GM23338 (cell line): ENCODE results near the gene GPR119. TPM values are rescaled to one million over a fixed set of nuclear protein-coding genes. Genes with fewer than 3 reads are reported as not detected.

Source experiments
- ATAC-seq: fragments of 200-7000 bp; cut with Tn5 transposase; 3 replicates; pipeline ENCODE4 v1.9.1; 2020
- DNase-seq: peaks from one replicate; pipeline ENCODE4 v3.0.0-alpha.2; 2015; ENCODE audit warnings: low spot score
- H2AFZ ChIP-seq: fragments of 200-600 bp; sonication (generic); 2 replicates; pipeline ENCODE4 v1.8.0; 2016; ENCODE audit warnings: antibody characterized with exemption, mild to moderate bottlenecking, moderate library complexity
- H3F3A ChIP-seq: fragments of 200-600 bp; sonication (generic); replicated peaks from 2 replicates; pipeline ENCODE4 v1.8.0; 2017; ENCODE audit warnings: antibody characterized with exemption, mixed run types, low read depth
- H3K27ac ChIP-seq: fragments of 200-600 bp; sonication (generic); 2 replicates; pipeline ENCODE4 v1.6.1; 2016; ENCODE audit warnings: low read depth
- H3K27me3 ChIP-seq: fragments of 200-600 bp; sonication (generic); 2 replicates; pipeline ENCODE4 v1.8.0; 2016; ENCODE audit warnings: mild to moderate bottlenecking, mixed run types, moderate library complexity; ENCODE audit not compliant: insufficient read depth
- H3K36me3 ChIP-seq: fragments of 200-600 bp; sonication (generic); 2 replicates; pipeline ENCODE4 v1.8.0; 2016; ENCODE audit warnings: mild to moderate bottlenecking; ENCODE audit not compliant: insufficient read depth
- H3K4me1 ChIP-seq: fragments of 200-600 bp; sonication (generic); 2 replicates; pipeline ENCODE4 v1.8.0; 2016; ENCODE audit warnings: mild to moderate bottlenecking, moderate library complexity; ENCODE audit not compliant: insufficient read depth
- H3K4me2 ChIP-seq: fragments of 200-600 bp; sonication (generic); 2 replicates; pipeline ENCODE4 v1.7.1; 2017; ENCODE audit warnings: mixed run types
- H3K4me3 ChIP-seq: fragments of 200-600 bp; sonication (generic); 2 replicates; pipeline ENCODE4 v1.6.1; 2016; ENCODE audit warnings: mixed run types
- H3K79me2 ChIP-seq: fragments of 200-600 bp; sonication (generic); replicated peaks from 2 replicates; pipeline ENCODE4 v1.8.0; 2017; ENCODE audit warnings: mild to moderate bottlenecking; ENCODE audit not compliant: insufficient read depth
- H3K9me2 ChIP-seq: fragments of 200-600 bp; sonication (generic); 2 replicates; pipeline ENCODE4 v1.8.0; 2017; ENCODE audit not compliant: insufficient read depth
- H4K20me1 ChIP-seq: fragments of 200-600 bp; sonication (generic); replicated peaks from 2 replicates; pipeline ENCODE4 v1.8.0; 2017; ENCODE audit warnings: mild to moderate bottlenecking; ENCODE audit not compliant: insufficient read depth
- H3K27ac Mint-ChIP-seq: 2 replicates; pipeline ENCODE4 v1.8.0; 2020; ENCODE audit warnings: inconsistent platforms, mild to moderate bottlenecking, moderate library complexity, mixed read lengths
- H3K27me3 Mint-ChIP-seq: 3 replicates; pipeline ENCODE4 v1.8.0; 2022; ENCODE audit warnings: low read depth, mild to moderate bottlenecking, moderate library complexity, mixed read lengths, inconsistent platforms; ENCODE audit not compliant: insufficient read depth, poor library complexity
- H3K36me3 Mint-ChIP-seq: 3 replicates; pipeline ENCODE4 v1.8.0; 2021; ENCODE audit warnings: low read depth, mild to moderate bottlenecking, inconsistent platforms, moderate library complexity, mixed read lengths
- H3K4me1 Mint-ChIP-seq: 3 replicates; pipeline ENCODE4 v1.8.0; 2020; ENCODE audit warnings: mild to moderate bottlenecking, inconsistent platforms, mixed read lengths
- H3K4me3 Mint-ChIP-seq: 3 replicates; pipeline ENCODE4 v1.8.0; 2021; ENCODE audit warnings: moderate library complexity, mild to moderate bottlenecking, inconsistent platforms, mixed read lengths
- H3K9me3 Mint-ChIP-seq: 3 replicates; pipeline ENCODE4 v1.8.0; 2020; ENCODE audit warnings: moderate library complexity, mild to moderate bottlenecking, inconsistent platforms, mixed read lengths
- CREB1 ChIP-seq: fragments of 250-450 bp; sonication (Bioruptor Pico); IDR thresholded peaks from 2 replicates; pipeline ENCODE4 v1.5.0; 2020; ENCODE audit warnings: low read depth, mild to moderate bottlenecking, moderate library complexity
- EZH2 ChIP-seq: fragments of 200-600 bp; sonication (generic); IDR thresholded peaks from one replicate; pipeline ENCODE4 v1.8.0; 2017; ENCODE audit warnings: antibody characterized with exemption, mild to moderate bottlenecking, low read depth; ENCODE audit not compliant: unreplicated experiment
- EZH2phosphoT487 ChIP-seq: fragments of 200-600 bp; sonication (generic); IDR thresholded peaks from one replicate; pipeline ENCODE4 v1.8.1; 2018; ENCODE audit warnings: antibody characterized with exemption; ENCODE audit not compliant: unreplicated experiment
- JUNB ChIP-seq: IDR thresholded peaks from one replicate; pipeline ENCODE4 v1.6.1; 2016; ENCODE audit warnings: antibody characterized with exemption; ENCODE audit not compliant: unreplicated experiment
- NANOG ChIP-seq: IDR thresholded peaks from 2 replicates; pipeline ENCODE4 v1.6.1; 2016; ENCODE audit warnings: antibody characterized with exemption, borderline replicate concordance
- POLR2AphosphoS5 ChIP-seq: IDR thresholded peaks from 2 replicates; pipeline ENCODE4 v1.6.1; 2016; ENCODE audit warnings: antibody characterized with exemption, low read depth
- REST ChIP-seq: IDR thresholded peaks from one replicate; pipeline ENCODE4 v1.6.1; 2018; ENCODE audit warnings: antibody characterized with exemption; ENCODE audit not compliant: unreplicated experiment
- STAT1 ChIP-seq: IDR thresholded peaks from one replicate; pipeline ENCODE4 v1.6.1; 2016; ENCODE audit warnings: antibody characterized with exemption; ENCODE audit not compliant: unreplicated experiment
- ZNF114 ChIP-seq: fragments of 250-450 bp; sonication (Bioruptor Pico); IDR thresholded peaks from 2 replicates; pipeline ENCODE4 v1.5.0; 2020; ENCODE audit warnings: mild to moderate bottlenecking, moderate library complexity
- ZNF331 ChIP-seq: fragments of 250-450 bp; sonication (Bioruptor Pico); IDR thresholded peaks from 2 replicates; pipeline ENCODE4 v1.5.0; 2020; ENCODE audit warnings: low read depth, mild to moderate bottlenecking, moderate library complexity
- polyA plus RNA-seq: library from polyadenylated mRNA; unstranded; fragments of >200 nt; fragmentation: Nextera tagmentation; extraction: Ambion mirVana; gene quantifications from 2 replicates; pipeline ENCODE4 v1.2.1, GENCODE V29; 2016
- total RNA-seq: library from RNA; depleted of rRNA; stranded (reverse); fragments of >200 nt; shearing (Covaris generic); gene quantifications from 2 replicates; pipeline ENCODE4 v1.2.3, GENCODE V29; 2014
- TF ChIP-seq, protein P1 (sequence below): IDR thresholded peaks from 2 replicates; pipeline ENCODE4 v1.6.1; 2016; ENCODE audit warnings: antibody characterized with exemption
- TF ChIP-seq, protein P2 (sequence below), 2 experiments: fragments of 200-600 bp in 1 of 2; sonication (generic) in 1 of 2; conservative IDR thresholded peaks; 2 replicates each; pipeline versions ENCODE4 v1.5.1 to v1.6.1; 2016 to 2017; ENCODE audit warnings: antibody characterized with exemption in 2 of 2, low read depth in 2 of 2, mild to moderate bottlenecking in 2 of 2, moderate library complexity in 1 of 2
- TF ChIP-seq, protein P3 (sequence below): fragments of 250-450 bp; sonication (Bioruptor Pico); IDR thresholded peaks from 2 replicates; pipeline ENCODE4 v1.5.0; 2020; ENCODE audit warnings: mild to moderate bottlenecking, moderate library complexity

GPR119 gene
- total and polyA plus RNA-seq, 2 experiments from 2014 or later = not detected

DNA sequence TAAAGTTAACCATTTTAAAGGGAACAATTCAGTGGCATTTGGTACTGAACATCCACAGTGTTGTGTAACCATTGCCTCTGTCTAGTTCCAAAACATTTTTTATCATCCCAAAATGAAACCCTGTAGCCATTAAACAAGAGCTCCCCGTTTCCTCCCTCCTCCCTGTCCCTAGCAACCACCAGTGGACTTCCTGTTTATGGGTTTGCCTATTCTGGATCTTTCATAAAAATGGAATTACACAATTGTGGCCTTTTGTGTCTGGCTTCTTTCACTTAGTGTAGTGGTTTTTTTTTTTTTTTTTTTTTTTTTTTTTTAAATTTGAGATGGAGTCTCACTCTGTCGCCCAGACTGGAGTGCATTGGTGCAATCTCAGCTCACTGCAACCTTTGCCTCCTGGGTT is 27.9 kb upstream of the GPR119 start:
- DNase-seq (no peak), ATAC-seq (no peak)
- TF ChIP-seq ZNF114 = no peak
- TF ChIP-seq ZNF331 (CRISPR knock-in tag) = no peak
- no peak for TF ChIP-seq POLR2AphosphoS5
- TF ChIP-seq, protein P1, sequence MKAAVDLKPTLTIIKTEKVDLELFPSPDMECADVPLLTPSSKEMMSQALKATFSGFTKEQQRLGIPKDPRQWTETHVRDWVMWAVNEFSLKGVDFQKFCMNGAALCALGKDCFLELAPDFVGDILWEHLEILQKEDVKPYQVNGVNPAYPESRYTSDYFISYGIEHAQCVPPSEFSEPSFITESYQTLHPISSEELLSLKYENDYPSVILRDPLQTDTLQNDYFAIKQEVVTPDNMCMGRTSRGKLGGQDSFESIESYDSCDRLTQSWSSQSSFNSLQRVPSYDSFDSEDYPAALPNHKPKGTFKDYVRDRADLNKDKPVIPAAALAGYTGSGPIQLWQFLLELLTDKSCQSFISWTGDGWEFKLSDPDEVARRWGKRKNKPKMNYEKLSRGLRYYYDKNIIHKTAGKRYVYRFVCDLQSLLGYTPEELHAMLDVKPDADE = no peak
- no peak for TF ChIP-seq STAT1
- no peak for TF ChIP-seq JUNB
- TF ChIP-seq CREB1 (CRISPR knock-in tag) = no peak
- TF ChIP-seq, protein P2, sequence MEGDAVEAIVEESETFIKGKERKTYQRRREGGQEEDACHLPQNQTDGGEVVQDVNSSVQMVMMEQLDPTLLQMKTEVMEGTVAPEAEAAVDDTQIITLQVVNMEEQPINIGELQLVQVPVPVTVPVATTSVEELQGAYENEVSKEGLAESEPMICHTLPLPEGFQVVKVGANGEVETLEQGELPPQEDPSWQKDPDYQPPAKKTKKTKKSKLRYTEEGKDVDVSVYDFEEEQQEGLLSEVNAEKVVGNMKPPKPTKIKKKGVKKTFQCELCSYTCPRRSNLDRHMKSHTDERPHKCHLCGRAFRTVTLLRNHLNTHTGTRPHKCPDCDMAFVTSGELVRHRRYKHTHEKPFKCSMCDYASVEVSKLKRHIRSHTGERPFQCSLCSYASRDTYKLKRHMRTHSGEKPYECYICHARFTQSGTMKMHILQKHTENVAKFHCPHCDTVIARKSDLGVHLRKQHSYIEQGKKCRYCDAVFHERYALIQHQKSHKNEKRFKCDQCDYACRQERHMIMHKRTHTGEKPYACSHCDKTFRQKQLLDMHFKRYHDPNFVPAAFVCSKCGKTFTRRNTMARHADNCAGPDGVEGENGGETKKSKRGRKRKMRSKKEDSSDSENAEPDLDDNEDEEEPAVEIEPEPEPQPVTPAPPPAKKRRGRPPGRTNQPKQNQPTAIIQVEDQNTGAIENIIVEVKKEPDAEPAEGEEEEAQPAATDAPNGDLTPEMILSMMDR (conservative IDR thresholded peaks at IDR 0.05; ENCODE audit: low read depth in 2 of 2) = no peak
- TF ChIP-seq, protein P3, sequence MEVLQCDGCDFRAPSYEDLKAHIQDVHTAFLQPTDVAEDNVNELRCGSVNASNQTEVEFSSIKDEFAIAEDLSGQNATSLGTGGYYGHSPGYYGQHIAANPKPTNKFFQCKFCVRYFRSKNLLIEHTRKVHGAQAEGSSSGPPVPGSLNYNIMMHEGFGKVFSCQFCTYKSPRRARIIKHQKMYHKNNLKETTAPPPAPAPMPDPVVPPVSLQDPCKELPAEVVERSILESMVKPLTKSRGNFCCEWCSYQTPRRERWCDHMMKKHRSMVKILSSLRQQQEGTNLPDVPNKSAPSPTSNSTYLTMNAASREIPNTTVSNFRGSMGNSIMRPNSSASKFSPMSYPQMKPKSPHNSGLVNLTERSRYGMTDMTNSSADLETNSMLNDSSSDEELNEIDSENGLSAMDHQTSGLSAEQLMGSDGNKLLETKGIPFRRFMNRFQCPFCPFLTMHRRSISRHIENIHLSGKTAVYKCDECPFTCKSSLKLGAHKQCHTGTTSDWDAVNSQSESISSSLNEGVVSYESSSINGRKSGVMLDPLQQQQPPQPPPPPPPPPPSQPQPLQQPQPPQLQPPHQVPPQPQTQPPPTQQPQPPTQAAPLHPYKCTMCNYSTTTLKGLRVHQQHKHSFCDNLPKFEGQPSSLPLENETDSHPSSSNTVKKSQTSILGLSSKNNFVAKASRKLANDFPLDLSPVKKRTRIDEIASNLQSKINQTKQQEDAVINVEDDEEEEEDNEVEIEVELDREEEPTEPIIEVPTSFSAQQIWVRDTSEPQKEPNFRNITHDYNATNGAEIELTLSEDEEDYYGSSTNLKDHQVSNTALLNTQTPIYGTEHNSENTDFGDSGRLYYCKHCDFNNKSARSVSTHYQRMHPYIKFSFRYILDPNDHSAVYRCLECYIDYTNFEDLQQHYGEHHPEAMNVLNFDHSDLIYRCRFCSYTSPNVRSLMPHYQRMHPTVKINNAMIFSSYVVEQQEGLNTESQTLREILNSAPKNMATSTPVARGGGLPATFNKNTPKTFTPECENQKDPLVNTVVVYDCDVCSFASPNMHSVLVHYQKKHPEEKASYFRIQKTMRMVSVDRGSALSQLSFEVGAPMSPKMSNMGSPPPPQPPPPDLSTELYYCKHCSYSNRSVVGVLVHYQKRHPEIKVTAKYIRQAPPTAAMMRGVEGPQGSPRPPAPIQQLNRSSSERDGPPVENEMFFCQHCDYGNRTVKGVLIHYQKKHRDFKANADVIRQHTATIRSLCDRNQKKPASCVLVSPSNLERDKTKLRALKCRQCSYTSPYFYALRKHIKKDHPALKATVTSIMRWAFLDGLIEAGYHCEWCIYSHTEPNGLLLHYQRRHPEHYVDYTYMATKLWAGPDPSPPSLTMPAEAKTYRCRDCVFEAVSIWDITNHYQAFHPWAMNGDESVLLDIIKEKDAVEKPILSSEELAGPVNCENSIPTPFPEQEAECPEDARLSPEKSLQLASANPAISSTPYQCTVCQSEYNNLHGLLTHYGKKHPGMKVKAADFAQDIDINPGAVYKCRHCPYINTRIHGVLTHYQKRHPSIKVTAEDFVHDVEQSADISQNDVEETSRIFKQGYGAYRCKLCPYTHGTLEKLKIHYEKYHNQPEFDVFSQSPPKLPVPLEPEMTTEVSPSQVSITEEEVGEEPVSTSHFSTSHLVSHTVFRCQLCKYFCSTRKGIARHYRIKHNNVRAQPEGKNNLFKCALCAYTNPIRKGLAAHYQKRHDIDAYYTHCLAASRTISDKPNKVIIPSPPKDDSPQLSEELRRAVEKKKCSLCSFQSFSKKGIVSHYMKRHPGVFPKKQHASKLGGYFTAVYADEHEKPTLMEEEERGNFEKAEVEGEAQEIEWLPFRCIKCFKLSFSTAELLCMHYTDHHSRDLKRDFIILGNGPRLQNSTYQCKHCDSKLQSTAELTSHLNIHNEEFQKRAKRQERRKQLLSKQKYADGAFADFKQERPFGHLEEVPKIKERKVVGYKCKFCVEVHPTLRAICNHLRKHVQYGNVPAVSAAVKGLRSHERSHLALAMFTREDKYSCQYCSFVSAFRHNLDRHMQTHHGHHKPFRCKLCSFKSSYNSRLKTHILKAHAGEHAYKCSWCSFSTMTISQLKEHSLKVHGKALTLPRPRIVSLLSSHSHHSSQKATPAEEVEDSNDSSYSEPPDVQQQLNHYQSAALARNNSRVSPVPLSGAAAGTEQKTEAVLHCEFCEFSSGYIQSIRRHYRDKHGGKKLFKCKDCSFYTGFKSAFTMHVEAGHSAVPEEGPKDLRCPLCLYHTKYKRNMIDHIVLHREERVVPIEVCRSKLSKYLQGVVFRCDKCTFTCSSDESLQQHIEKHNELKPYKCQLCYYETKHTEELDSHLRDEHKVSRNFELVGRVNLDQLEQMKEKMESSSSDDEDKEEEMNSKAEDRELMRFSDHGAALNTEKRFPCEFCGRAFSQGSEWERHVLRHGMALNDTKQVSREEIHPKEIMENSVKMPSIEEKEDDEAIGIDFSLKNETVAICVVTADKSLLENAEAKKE = no peak
- TF ChIP-seq REST = no peak
- no peak for TF ChIP-seq EZH2
- no peak for TF ChIP-seq EZH2phosphoT487
- TF ChIP-seq NANOG = no peak
- Histone ChIP-seq H3K4me2 (no peak overlapping the region), H3K9me2 (no peaks in the 10 kb centered on the region), H3K27me3 (no peaks in the 10 kb centered on the region), H3K27ac (no peak overlapping the region), H3F3A (no peaks in the 10 kb centered on the region), H3K4me1 (no peaks in the 10 kb centered on the region), H3K36me3 (no peaks in the 10 kb centered on the region), H3K79me2 (no peaks in the 10 kb centered on the region), H3K4me3 (no peak overlapping the region), H4K20me1 (no peaks in the 10 kb centered on the region), H2AFZ (no peak overlapping the region)
- no peak overlapping the region for H3K27ac Mint-ChIP-seq
- H3K4me3 Mint-ChIP-seq = no peak overlapping the region
- H3K9me3 Mint-ChIP-seq = no peaks in the 10 kb centered on the region
- H3K27me3 Mint-ChIP-seq = peaks cover 2% of the 10 kb centered on the region
- H3K36me3 Mint-ChIP-seq = peaks cover 36% of the 10 kb centered on the region
- no peaks in the 10 kb centered on the region for H3K4me1 Mint-ChIP-seq
